HG03558 (cell line): ENCODE measurements around the gene AGAP3.

Experiments used
- ATAC-seq: cut with Tn5 transposase; IDR thresholded peaks from one replicate; pipeline ENCODE4 v1.9.1; 2021; ENCODE audit warnings: moderate number of reproducible peaks; ENCODE audit not compliant: unreplicated experiment; ENCODE audit errors: extremely low read depth

AGAP3 gene

DNA sequence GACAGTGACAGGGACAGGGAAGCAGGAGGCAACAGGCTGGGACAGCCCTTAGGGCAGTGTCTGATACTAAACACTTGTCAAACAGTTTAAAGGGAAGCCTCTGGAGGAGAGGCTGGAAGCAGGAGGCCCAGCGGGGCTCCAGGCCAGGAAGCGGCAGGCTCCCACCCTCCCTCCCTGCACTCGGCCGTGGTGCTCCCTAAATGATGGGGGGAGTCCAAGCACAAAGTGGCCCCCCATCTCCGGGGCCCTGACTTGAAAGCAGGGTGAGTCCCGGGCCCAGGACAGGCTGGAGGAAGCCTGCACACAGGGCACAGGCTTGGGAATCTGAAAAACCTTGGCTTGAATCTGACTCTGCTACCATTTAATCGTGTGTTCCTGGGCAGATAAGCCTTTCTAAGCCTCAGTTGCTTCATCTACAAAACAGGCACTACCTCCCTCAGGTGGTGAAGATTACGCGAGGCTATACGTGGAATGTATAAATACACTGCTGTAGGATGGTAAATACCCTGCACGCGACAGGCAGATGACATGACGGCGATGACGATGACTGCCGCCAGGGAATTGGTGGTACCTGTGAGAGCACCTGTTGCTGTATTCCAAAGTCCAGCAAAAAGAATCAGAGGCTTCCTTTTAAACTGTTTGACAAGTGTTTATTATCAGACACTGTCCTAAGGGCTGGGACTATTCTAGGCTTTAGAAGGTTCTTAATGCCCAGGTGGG lies 47.2 kb downstream of the AGAP3 start:
- no peak for ATAC-seq

DNA sequence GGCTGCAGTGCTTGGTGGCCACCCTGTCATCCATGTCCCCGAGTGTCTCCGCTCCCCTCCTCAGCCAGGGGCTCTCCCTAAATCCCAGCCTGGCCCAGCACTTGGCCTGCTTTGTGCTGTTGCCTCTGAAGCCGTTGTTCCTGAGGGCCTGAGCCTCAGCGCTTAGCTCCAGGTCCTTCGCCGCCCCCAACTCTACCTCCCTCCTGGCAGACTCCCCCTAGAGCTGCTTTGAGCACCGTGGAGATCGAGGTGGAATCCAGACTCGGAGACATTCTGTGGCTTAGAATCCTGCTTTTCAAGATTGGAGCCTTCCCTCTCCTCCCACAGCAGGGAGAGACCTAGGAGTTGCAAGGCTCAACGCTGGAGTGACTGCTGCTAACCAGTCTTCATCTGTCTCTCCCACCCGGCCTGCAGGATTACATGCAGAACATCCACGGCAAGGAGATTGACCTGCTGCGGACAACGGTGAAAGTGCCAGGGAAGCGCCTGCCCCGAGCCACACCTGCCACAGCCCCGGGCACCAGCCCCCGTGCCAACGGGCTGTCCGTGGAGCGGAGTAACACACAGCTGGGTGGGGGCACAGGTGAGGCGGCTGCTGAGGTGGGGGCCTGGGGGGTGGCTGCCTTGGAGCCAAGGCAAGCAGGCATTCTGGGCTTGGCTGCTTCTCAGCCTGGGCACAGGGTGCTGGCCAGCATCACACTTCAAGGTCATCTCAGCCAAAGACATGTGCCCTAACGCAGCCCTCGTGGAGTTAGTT lies 47.9 kb downstream of the AGAP3 start:
- ATAC-seq, result no peak

DNA sequence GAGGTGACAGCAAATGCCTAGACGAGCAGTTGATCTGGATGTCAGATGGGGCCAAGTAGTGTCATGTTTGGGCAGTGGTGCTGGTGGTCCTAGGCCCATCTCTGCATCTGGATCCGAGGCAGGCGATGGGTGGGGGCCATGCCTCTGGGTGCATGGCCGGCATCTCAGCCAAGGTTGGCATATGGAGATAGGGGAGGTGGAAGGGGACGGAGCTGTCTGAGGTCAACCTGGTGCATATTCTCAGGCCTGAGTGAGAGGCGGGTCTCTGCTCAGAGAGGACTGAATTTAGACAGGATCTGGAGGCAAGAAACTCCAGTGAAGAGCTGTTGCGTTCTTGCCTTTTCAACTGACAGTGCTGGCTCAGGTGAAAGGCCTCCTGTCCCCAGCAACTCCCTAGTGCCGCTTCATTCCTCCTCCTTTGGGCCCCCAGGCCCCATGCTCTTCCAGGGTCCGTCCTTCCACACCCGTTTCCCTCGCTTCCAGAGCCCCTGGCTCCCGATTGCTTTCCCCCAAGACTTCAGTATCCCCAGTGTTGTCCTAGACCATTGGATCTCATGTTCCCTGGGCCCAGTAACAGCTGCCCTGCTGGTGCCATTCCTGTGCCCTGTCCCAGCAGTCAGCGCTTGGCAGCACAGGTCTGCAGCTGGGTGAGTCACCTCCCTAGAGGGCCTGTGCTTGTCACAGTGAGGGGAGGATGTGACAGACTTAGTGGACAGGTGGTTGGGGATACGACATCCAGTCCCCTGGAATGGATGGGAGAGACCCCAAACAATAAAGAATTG lies 48.7 kb downstream of the AGAP3 start:
- ATAC-seq, result no peak

DNA sequence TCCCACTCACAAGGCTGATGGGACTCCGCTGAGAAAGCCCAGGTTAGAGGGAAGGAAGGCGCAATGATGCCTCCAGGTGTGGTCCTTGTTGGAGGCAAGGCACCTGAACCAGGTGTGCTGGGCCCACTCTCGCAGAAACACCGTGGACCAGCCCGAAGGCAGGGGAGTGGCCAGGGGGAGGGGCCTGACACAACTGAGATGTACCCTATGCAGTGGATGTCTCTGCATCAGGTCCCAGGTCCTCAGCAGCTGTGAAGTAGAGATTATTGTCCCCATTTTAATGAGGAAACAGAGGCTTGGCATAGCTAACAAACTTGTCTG lies 49.2 kb downstream of the AGAP3 start:
- ATAC-seq, result no peak

DNA sequence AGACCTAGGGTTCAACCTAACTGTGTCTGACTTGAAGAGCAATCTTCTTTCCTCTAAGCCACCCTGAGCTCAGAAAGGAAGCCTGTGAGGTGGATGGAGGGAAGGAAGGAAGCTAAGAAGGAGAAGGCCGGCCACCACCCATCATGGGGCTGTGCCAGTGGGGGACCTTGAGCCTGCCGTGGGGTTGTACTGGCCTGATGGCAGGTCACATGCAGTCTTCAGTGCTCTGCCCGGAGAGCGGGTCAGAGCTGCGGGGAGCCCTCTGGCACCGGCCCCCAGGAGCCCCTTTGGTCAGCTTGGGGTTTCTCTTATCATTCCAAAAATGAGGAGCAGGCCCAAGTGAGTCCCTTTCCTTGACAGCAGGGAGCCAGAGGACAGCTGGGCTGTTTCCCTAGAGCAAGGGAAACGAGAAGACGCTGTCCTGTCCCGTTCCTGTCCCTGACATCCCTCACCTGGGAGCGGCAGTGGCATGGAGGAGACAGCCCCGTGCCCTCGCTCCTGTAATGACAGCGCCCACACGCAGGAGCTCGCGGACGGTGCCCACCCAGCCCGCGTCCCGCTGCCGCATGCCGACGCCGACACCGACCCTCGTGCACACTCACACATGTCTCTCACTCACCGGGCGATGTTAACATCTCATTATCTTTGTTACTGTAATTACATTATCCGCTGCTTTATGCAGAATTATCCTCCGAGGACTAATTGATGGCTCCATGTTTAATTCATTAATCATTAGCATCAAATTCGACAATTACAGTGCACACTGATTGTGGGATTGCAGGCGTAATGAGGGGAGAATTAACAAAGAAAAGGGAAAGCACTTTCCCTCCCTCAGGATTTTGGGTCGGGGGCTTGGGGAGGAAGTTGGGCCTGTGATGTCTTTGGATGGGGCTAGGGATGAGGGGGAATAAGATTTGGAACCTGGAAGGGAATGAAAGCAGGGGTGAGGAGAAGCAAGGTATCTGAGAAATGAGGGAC lies 49.9 kb downstream of the AGAP3 start:
- no peak for ATAC-seq

DNA sequence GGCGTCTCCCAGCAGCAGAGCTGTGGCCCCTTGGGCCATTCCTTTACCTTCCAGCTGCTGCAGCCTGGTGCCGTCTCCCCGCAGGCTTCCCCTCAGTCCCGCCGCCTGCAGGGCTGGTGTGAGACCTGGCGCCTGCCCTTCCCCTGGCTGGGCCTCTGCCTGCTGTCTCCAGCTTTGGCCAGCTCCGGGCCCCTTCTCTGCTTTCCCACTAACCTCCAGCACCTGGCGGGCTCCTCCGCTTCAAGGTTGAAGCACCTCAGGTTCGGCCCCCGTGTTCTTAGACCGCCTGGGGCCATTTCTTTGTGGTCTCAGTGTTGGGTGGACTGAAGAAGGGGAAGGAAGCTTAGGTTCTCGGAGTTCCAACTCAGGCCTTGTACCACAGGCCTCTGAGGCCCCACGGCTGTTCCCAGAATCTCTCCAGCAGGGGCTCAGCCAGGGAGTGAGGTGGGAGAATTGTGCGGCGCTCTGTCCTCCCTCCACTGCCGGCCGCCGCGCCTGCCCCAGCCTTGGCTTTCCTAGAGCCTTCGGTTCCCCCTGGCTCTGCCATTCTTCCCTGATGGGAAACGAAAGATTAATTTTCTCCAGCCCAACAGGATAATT lies 50.9 kb downstream of the AGAP3 start:
- ATAC-seq, result no peak

DNA sequence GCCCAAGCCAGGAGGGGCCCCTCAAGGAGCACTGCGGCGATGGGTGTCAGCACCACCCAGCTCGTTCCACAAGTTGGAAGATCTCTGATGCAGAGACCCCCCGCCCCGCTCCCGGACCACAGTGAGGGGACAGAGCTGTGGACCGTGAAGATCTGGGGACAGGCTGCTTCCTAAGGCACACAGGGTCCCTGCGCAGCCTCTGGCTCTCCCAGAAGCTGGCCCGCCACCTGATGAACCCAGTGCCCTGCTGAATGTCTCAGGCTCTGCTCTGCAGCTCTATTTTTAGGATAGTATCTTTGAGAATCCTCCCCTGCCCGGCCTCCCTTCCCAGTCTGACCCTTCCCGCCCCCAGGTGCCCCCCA lies 51.5 kb downstream of the AGAP3 start:
- no peak for ATAC-seq

DNA sequence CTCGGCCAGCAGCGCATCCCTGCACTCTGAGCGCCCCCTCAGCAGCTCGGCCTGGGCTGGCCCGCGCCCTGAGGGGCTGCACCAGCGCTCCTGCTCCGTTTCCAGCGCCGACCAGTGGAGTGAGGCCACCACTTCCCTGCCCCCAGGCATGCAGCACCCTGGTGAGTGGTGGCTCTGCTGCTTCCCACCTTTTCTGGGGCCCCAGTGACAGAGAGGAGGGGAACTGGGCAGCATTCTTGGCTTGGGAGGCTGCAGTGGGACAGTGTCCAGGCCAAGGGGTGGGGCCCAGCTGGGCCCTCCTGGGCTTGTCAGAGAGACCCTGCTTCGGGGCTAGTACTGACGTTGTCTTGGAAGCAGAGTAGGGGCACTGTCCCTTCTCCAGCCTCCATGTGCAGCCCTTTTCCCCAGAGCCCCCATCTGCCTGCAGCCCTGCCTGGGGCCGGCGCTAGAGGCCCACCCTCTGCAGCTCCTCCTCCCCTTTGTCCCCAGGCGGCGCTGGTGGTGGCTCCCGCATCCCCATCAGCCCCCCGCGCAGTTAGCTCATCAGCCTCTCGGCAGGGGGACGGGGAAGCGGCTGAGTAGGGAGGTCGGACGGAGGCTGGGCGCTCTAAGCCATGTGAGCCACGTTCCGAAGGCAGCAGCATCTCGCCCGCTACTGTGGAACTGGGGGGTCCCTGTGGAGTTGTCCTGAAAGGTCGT lies 52.0 kb downstream of the AGAP3 start:
- no peak for ATAC-seq

DNA sequence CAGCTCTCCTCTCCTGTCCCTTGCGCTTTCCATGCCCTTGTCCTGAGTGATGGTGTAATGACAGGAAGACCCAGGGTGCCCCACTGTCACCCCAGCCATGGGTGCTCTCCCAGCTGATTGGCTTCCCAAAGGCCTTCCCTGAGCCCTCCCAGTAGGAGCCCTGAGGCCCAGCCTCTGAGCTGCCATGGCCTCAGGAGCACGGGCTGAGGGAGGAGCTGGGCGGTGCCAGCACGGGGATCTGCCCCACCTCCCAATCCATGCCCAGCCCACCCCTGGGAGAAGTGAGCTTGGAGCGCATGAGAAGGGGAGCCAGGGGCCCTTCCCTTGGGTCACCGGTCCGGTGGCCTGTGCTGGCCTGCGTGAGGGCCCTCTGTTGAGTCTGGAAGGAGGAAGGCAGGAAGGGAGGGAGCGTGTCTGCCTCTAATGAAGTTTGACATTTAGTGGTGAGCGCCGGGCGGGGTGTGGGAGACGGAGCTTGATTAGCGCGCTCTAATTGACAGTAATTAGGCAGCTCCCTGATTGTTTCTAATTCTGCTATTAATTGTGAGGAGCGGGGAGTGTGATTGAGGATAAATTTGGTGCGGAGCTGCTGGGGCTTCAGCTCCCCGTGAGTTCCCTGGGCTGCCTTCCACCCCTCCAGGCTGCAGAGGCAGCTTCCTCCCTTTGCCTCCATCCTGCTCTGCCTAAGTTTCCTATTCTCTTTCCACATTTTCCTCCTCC lies 53.0 kb downstream of the AGAP3 start:
- no peak for ATAC-seq

DNA sequence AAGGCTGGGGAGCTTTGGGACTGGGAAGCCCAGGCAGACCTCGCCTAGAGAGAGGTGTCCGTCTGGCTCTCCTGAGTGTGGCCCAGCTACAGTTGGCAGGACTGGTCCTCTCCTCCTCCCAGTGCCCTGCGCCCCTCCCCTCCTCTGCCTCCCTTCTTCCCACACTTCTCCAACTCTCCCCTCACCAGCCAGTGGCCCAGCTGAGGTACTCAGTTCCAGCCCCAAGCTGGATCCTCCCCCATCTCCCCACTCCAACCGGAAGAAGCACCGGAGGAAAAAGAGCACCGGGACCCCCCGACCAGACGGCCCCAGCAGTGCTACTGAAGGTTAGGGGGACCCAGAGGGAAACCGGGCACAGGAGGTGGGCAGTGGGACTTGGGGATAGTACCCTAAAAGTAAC lies 53.5 kb downstream of the AGAP3 start:
- ATAC-seq, result no peak

DNA sequence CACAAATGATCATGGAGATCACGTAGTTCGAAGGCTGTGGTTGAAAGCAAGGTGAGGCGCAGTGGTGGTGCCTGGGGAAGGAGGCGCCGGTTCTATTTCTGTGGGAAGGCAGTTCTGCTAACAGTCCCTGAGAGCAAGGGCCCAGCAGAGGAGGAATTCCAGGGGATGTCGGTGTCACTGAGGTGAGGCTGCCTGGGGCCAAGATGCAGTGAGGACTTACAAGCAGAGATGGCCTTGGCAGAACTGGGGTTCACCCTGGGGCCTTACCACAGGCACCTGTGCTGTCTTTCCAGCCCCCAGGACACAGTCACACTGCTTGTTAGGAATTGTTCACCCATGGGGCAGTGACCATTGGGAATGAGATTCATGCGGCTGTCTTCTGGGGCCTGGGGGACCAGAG lies 54.6 kb downstream of the AGAP3 start:
- ATAC-seq, result no peak

DNA sequence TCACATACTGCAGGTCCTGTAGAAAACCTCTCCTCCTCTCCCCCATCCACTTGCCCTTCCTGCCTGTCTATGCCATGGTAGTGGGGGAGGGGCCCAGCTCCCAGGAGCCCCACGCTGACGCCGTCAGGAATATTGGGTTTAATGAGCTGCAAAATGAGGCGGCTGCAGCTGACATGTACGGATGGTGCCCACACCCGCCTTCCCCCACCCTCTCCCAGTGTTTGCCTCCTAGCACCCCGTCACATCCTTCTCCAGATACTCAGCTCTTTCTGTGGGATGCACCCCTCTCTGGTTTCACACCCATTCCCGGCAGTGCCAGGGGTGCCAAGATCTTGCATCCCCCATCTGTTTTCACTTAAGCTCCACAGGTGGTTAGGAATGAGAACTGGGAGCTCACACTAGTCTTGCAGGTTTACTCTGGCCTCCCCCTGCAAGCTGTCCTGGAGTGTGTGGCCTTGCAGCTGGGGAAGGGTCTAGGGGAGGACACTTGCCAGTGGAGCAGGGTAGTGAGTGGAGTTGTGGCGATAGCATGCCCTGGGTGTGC lies 55.1 kb downstream of the AGAP3 start:
- no peak for ATAC-seq

DNA sequence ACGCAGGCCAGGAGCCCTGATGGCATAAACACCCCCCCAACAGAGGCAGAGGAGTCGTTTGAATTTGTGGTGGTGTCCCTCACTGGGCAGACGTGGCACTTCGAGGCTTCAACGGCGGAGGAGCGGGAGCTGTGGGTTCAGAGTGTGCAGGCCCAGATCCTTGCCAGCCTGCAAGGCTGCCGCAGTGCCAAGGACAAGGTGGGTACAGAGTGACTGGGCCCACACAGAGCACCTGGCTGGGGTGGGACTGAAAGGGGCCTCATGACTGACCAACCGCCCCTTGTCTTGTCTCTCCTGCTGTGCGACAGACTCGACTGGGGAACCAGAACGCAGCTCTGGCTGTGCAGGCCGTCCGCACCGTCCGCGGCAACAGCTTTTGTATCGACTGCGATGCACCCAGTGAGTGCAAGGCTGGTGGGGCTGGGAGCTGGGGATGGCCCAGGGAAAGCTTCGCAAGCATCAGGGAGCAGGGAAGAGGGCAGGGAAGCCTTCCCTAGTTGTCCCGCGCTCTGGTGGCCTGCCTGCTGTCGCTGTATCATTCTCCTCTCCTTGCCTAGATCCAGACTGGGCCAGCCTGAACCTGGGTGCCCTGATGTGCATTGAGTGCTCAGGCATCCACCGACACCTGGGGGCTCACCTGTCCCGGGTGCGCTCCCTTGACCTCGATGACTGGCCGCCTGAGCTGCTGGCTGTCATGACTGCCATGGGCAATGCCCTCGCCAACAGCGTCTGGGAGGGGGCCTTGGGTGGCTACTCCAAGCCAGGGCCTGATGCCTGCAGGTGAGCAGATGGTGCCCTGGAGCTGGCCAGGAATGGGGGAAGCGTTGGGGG lies 55.8 kb downstream of the AGAP3 start:
- ATAC-seq, result no peak

DNA sequence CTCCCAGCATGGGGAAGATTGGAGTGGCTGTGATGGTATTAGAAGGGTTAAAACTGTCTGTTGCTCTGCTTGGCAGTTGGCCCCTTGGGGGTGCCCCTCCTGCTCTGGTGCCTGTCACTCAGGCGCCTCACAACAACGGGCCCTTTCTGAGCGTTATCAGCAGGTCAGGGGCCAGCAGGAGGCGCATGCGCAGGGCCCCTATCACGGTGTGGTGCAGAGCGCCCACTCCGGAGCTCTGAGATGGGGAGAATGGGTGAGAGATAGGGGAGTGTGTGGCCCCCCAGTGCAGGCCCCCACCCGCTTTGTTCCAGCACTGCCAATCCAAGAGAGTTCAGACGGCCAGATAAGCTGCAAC lies 56.4 kb downstream of the AGAP3 start:
- ATAC-seq, result no peak

DNA sequence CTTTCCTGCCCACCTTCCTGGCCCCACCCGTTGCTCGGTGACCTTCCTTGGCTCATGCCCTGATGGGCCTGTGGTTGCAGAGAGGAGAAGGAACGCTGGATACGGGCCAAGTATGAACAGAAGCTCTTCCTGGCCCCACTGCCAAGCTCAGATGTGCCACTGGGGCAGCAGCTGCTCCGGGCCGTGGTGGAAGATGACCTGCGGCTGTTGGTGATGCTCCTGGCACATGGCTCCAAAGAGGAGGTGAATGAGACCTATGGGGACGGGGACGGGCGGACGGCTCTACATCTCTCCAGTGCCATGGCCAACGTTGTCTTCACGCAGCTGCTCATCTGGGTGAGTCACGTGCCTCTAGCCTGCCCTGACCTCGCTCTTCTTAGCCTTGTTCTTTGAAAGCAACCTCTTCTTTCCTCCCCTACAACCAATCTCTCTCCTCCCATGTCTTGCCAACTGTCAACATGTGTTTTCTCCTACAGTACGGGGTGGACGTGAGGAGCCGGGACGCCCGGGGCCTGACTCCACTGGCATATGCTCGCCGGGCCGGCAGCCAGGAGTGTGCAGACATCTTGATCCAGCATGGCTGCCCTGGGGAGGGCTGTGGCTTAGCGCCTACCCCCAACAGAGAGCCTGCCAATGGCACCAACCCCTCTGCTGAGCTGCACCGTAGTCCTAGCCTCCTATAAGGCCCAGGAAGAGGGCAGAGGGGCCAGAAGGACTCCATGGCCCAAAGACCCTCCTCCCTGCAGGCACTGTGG lies 57.2 kb downstream of the AGAP3 start:
- ATAC-seq, result no peak

DNA sequence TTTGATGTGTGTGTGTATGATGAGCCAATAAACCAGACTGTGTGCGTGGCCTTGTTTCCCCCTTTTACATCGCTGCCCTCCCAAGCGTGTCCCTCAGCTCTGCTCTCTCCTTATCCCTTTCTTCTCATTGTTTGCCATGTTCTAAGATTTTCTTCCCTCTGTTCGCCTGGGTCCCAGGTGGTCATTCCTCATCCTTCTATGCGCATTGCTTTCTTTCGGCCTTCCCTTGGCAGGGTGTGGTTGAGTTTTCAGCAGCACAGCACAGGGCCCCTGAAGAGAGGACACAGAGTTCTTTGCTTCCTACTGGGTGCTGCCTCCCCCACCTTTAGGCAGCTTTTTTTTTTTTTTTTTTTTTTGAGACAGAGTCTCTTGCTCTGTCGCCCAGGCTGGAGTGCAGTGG lies 58.1 kb downstream of the AGAP3 start:
- ATAC-seq, result no peak

DNA sequence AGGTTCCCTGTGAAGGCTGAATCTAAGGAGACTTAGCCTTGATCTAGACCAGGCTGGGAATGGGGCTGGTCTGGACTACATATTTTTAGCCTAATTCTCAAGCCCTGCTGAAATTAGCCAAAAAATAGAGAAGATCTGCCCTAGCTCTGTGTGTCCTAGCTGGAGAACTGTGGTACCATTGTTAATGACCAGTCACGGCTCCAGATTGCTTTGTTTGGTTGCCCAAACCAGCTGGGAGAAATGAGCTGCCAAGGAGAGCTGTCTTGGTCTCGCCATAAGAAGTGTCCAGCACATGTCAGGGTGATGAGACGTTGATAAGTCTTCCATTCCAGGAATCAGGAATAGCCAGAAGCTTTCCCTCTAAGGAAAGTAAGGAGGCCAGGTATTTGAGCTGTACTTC lies 60.5 kb downstream of the AGAP3 start:
- ATAC-seq, result no peak
